Heart right ventricle (tissue), 16 donors: Measurements from ENCODE around the gene ZNF784. TPM values are rescaled to one million over a fixed set of nuclear protein-coding genes. Genes with fewer than 3 reads are reported as not detected.

Source experiments
- ATAC-seq, 8 donors: fragments of 200-7000 bp; cut with Tn5 transposase; one replicate each; pipeline ENCODE4 v1.9.1; 2020; ENCODE audit warnings: mild to moderate bottlenecking in 8 of 8, moderate library complexity in 8 of 8, moderate number of reproducible peaks in 1 of 8
- DNase-seq, 2 donors: peaks; one replicate each; pipeline ENCODE4 v3.0.0-alpha.2; 2020
- H3K27ac ChIP-seq, 10 donors: fragments of 200-600 bp; sonication (generic) in 2 of 10; one replicate each; pipeline versions ENCODE4 v1.5.0 to v1.8.0; 2020 to 2022; ENCODE audit warnings: mild to moderate bottlenecking in 3 of 10
- H3K27me3 ChIP-seq, 7 donors: fragments of 200-600 bp; one replicate each; pipeline ENCODE4 v1.8.0; 2021 to 2022; ENCODE audit warnings: mild to moderate bottlenecking in 2 of 7
- H3K36me3 ChIP-seq, 9 donors: fragments of 200-600 bp; sonication (generic) in 1 of 9; one replicate each; pipeline versions ENCODE4 v1.5.0 to v1.8.0; 2020 to 2022; ENCODE audit warnings: mild to moderate bottlenecking in 2 of 9
- H3K4me1 ChIP-seq, 9 donors: fragments of 200-600 bp; sonication (generic) in 1 of 9; one replicate each; pipeline versions ENCODE4 v1.5.0 to v1.8.0; 2020 to 2022; ENCODE audit warnings: mild to moderate bottlenecking in 4 of 9
- H3K4me3 ChIP-seq, 10 donors: fragments of 200-600 bp; sonication (generic) in 2 of 10; one replicate each; pipeline versions ENCODE4 v1.5.0 to v1.8.0; 2020 to 2022; ENCODE audit warnings: mild to moderate bottlenecking in 7 of 10, moderate library complexity in 2 of 10
- H3K9me3 ChIP-seq, 11 donors: fragments of 200-600 bp in 10 of 11; sonication (generic) in 2 of 11; one replicate each; pipeline versions ENCODE4 v1.5.0 to v1.8.0; 2013 to 2022; ENCODE audit warnings: mild to moderate bottlenecking in 2 of 11, control low read depth in 1 of 11, moderate library complexity in 1 of 11
- WGBS, 2 donors: extraction: QIAGEN DNeasy Blood & Tissue Kit; methylation state at CpG; one replicate each; pipeline ENCODE4 v1.1.7; 2013; ENCODE audit warnings: inconsistent platforms in 1 of 2; 5-methylcytosine and 5-hydroxymethylcytosine counted together
- intact Hi-C, 10 donors: fragments of 100-400 bp; cut with DNase I; formaldehyde crosslinking; loops; one replicate each; pipeline versions ENCODE4 v1.11.1 to v1.14.2; 2022
- polyA plus RNA-seq, 2 donors: library from polyadenylated mRNA; stranded (reverse); fragments of 200-250 nt; gene quantifications; one replicate each; pipeline ENCODE4 v1.2.3, GENCODE V29; 2013
- total RNA-seq, 10 donors: library from RNA; stranded (reverse); fragmentation: NEBNext Ultra II Directional in 3 of 10; extraction: Animal tissue kit (Norgen Biotek cat#: 25700) in 3 of 10; gene quantifications; one replicate each; pipeline versions ENCODE4 v1.2.1 to v1.2.4, GENCODE V29; 2021 to 2023
- TF ChIP-seq, protein P1 (sequence below), 9 donors: fragments of 200-600 bp; sonication (generic) in 2 of 9; IDR thresholded peaks; one replicate each; pipeline versions ENCODE4 v1.5.0 to v1.8.0; 2021 to 2022; ENCODE audit warnings: antibody characterized with exemption in 9 of 9, mild to moderate bottlenecking in 5 of 9, moderate library complexity in 1 of 9
- donor health status: Arrhythmogenic right ventricular cardiomyopathy.
- donor health status: ischemic (EF 13 %, LVEDD 7.1; RV severe dilation, severe dysfunction).
- donor health status: healthy with polysubstance abuse.
- donor health status: DM: no; HTN: yes; CAD: no.
- donor health status: DM: no; HTN: no; CAD: no.
- donor health status: ischemic (EF 25% LVEDD 6.9; RV normal size, moderate dysfunction).
- donor health status: ischemic (EF 25% LVEDD 5.7; RV mildly dilated, moderate dysfunction).
- donor health status: healthy.
- donor health status: DM: yes; HTN: yes; CAD: no.
- donor health status: Ischemic cardiomyopathy.
- donor health status: ischemic (EF 35%, LVEDD 5.7; RV mildly dilated, moderate dysfunction).
- donor health status: nonischemic (EF 11% LVEDD 7.7; RV severe dilation, severe dysfunction).
- donor health status: DM: yes; HTN: yes; CAD: no.
- donor health status: PGD.
- donor health status: ischemic (EF 29% LVEDD 5.4; RV normal size, mild dysfunction).
- donor health status: nonischemic (EF 23%, LVEDD 6.1; RV moderate dilation, normal function).

The ZNF784 gene
- total and polyA plus RNA-seq, 12 donors, result 6.4 to 16.4 (median 11.8) TPM

GRCh38 chr19:55672418-55672817 is 48.1 kb upstream of the ZNF784 start:
- 81% methylated on average over 5 of the region's 5 CpGs for WGBS, 2 donors
- no peak overlapping the region for H3K27ac ChIP-seq
- no peaks in the 10 kb centered on the region for H3K9me3 ChIP-seq
- no peak for DNase-seq
- intact Hi-C loops, result loop anchor here in 1 of 10 donors (2.0 kb wide), 1 partner anchor 16 kb away; no protein-coding TSS in a partner anchor
- TF ChIP-seq, protein P1, sequence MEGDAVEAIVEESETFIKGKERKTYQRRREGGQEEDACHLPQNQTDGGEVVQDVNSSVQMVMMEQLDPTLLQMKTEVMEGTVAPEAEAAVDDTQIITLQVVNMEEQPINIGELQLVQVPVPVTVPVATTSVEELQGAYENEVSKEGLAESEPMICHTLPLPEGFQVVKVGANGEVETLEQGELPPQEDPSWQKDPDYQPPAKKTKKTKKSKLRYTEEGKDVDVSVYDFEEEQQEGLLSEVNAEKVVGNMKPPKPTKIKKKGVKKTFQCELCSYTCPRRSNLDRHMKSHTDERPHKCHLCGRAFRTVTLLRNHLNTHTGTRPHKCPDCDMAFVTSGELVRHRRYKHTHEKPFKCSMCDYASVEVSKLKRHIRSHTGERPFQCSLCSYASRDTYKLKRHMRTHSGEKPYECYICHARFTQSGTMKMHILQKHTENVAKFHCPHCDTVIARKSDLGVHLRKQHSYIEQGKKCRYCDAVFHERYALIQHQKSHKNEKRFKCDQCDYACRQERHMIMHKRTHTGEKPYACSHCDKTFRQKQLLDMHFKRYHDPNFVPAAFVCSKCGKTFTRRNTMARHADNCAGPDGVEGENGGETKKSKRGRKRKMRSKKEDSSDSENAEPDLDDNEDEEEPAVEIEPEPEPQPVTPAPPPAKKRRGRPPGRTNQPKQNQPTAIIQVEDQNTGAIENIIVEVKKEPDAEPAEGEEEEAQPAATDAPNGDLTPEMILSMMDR (IDR thresholded peaks at IDR 0.05), result no peak
- no peak overlapping the region for H3K4me3 ChIP-seq
- H3K4me1 ChIP-seq, result peaks cover 9 to 39% (median 32%) of the 10 kb centered on the region in 9 donors
- peaks cover 0 to 70% (median 21%) of the 10 kb centered on the region in 9 donors for H3K36me3 ChIP-seq
- no peak for ATAC-seq
- no peaks in the 10 kb centered on the region for H3K27me3 ChIP-seq

GRCh38 chr19:55671054-55671378 is 46.6 kb upstream of the ZNF784 start:
- intact Hi-C loops, result no loop called here

DNA sequence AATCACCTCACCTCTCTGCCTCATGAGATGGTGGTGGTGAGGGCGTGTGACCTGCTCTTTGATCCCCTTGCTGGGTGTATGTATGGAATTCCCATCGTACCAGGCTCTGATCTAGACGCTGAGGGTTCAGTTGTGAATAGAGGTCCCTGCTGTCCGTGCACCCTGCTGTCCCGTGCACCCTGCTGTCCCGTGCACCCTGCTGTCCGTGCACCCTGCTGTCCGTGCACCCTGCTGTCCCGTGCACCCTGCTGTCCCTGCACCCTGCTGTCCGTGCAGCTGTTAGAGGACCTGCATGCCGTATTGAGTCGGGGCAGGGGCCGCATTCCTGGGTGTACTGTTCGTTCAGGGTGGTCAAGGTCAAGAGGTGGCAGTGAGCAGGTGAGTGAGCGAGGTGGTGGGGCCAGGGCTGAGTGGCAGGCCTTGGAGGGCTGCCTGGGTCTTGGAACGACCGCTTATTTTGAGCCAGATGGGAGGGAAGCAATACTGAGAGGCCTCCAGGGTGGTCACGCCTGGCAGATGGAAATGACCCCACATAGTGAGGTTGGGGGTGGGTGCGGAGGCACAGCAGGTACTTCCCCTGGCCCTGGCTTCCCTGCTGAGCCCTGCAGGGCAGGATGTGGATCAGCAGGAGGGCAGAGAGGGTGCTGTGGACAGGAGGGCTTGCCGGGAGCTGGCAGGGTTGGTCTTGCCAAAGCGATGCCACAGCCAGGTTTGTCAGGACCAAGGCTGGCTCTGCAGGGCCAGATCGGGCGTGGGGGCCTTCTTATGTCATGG is 46.1 kb upstream of the ZNF784 start:
- WGBS, 2 donors, result 67 to 73% methylated on average over 23 of the region's 23 CpGs
- DNase-seq, result no peak
- intact Hi-C loops, result no loop called here
- no peak overlapping the region for H3K4me3 ChIP-seq
- peaks cover 0 to 20% (median 12%) of the 10 kb centered on the region in 9 donors for H3K4me1 ChIP-seq
- TF ChIP-seq, protein P1 (IDR thresholded peaks at IDR 0.05), result no peak
- peak in 1 of 8 donors; percentile 67 for ATAC-seq
- no peaks in the 10 kb centered on the region for H3K9me3 ChIP-seq
- no peaks in the 10 kb centered on the region for H3K27me3 ChIP-seq
- peaks cover 0 to 85% (median 35%) of the 10 kb centered on the region in 9 donors for H3K36me3 ChIP-seq
- no peak overlapping the region for H3K27ac ChIP-seq

More at GRCh38 chr19:55671054-55671378, 46.6 kb upstream of the ZNF784 start:
- Histone ChIP-seq H3K4me3 (no peak overlapping the region), H3K36me3 (peaks cover 0 to 79% (median 29%) of the 10 kb centered on the region in 9 donors), H3K27me3 (no peaks in the 10 kb centered on the region), H3K4me1 (peaks cover 0 to 25% (median 18%) of the 10 kb centered on the region in 9 donors), H3K9me3 (no peaks in the 10 kb centered on the region), H3K27ac (no peak overlapping the region)
- TF ChIP-seq, protein P1 (IDR thresholded peaks at IDR 0.05), result no peak
- 69 to 70% methylated on average over 2 of the region's 2 CpGs for WGBS, 2 donors
- DNase-seq, result no peak
- no peak for ATAC-seq

- intact Hi-C loops, result no loop called here
- peaks cover 0 to 92% (median 39%) of the 10 kb centered on the region in 9 donors for H3K36me3 ChIP-seq
- H3K27me3 ChIP-seq, result no peaks in the 10 kb centered on the region
These were observed 45.3 kb upstream of the ZNF784 start for GRCh38 chr19:55669418-55670279.

More at GRCh38 chr19:55669418-55670279, 45.3 kb upstream of the ZNF784 start:
- Histone ChIP-seq H3K9me3 (no peaks in the 10 kb centered on the region), H3K4me3 (no peak overlapping the region), H3K4me1 (peaks cover 0 to 20% (median 12%) of the 10 kb centered on the region in 9 donors), H3K27ac (no peak overlapping the region)
- TF ChIP-seq, protein P1 (IDR thresholded peaks at IDR 0.05), result no peak
- ATAC-seq, result no peak
- 87 to 88% methylated on average over 43 of the region's 43 CpGs for WGBS, 2 donors
- no peak for DNase-seq
